NCI-H510A treated with DMSO at 0.1 percent for 48 hours (cell line): Measurements from ENCODE around the gene LECT2.

Experiments
- DNase-seq: peaks from one replicate; lab custom pipeline; 2025; lab: John Stamatoyannopoulos, UW

Gene LECT2

GRCh38 chr5:135934939-135935338, 19.8 kb downstream of the LECT2 start:
- no peak for DNase-seq

- DNase-seq, result no peak
Measured at GRCh38 chr5:135930949-135931295, 23.9 kb downstream of the LECT2 start.

- no peak for DNase-seq
Measured at GRCh38 chr5:135930029-135930948, 24.5 kb downstream of the LECT2 start.

- no peak for DNase-seq
Measured at GRCh38 chr5:135921388-135921787, 33.4 kb downstream of the LECT2 start.

GRCh38 chr5:135920199-135920598, 34.6 kb downstream of the LECT2 start:
- no peak for DNase-seq

- DNase-seq, result no peak
Measured at GRCh38 chr5:135916638-135917263, 38.0 kb downstream of the LECT2 start.

- no peak for DNase-seq
Measured at GRCh38 chr5:135915466-135916001, 39.2 kb downstream of the LECT2 start.

GRCh38 chr5:135913713-135914626, 40.8 kb downstream of the LECT2 start:
- DNase-seq, result no peak

- DNase-seq, result no peak
Measured at GRCh38 chr5:135905144-135905543, 49.6 kb downstream of the LECT2 start.

GRCh38 chr5:135901633-135902032, 53.1 kb downstream of the LECT2 start:
- no peak for DNase-seq

GRCh38 chr5:135900276-135900675, 54.5 kb downstream of the LECT2 start:
- no peak for DNase-seq

- DNase-seq, result no peak
Measured at GRCh38 chr5:135898651-135899050, 56.1 kb downstream of the LECT2 start.
